HEK293 (cell line): Measurements from ENCODE around the gene APOB.

Experiments used
- CTCF ChIA-PET: fragments of 350-600 bp; formaldehyde crosslinking; extraction: SDS; loops from one replicate; lab custom pipeline; 2021; ENCODE audit warnings: antibody characterized with exemption; lab: Yijun Ruan, JAX
- POLR2A ChIA-PET: fragments of 300-600 bp; formaldehyde crosslinking; extraction: SDS; loops from one replicate; lab custom pipeline; 2020; ENCODE audit warnings: antibody characterized with exemption, inconsistent platforms; lab: Yijun Ruan, JAX
- H3K27ac ChIP-seq: fragments of 200-500 bp; sonication (Bioruptor generic); 2 replicates; pipeline ENCODE4 v1.5.1; 2014; ENCODE audit warnings: low read depth, low read length, control low read depth, inconsistent platforms; ENCODE audit errors: extremely low read depth
- H3K36me3 ChIP-seq, 2 experiments: fragments of 200-500 bp in 1 of 2; sonication (Bioruptor generic) in 1 of 2; 1 replicate in 1 of 2; 2 replicates in 1 of 2; pipeline ENCODE4 v1.5.1; 2014 to 2017; ENCODE audit warnings: inconsistent platforms in 2 of 2, low read length in 2 of 2; ENCODE audit not compliant: control insufficient read depth in 2 of 2, insufficient read depth in 1 of 2
- H3K4me1 ChIP-seq: fragments of 200-500 bp; sonication (Bioruptor generic); 2 replicates; pipeline ENCODE4 v1.5.1; 2014; ENCODE audit warnings: mild to moderate bottlenecking, low read length, inconsistent platforms; ENCODE audit not compliant: control insufficient read depth, insufficient read depth
- H3K4me3 ChIP-seq: 2 replicates; pipeline ENCODE4 v1.5.1; 2011; ENCODE audit warnings: low read depth, mild to moderate bottlenecking, control low read depth, low read length, moderate library complexity
- H3K9me3 ChIP-seq: fragments of 200-500 bp; sonication (Bioruptor generic); 2 replicates; pipeline ENCODE4 v1.5.1; 2014; ENCODE audit warnings: low read depth, low read length, inconsistent platforms; ENCODE audit not compliant: control insufficient read depth, insufficient read depth
- ATF2 ChIP-seq: fragments of 450-650 bp; formaldehyde crosslinking; IDR thresholded peaks from 2 replicates; pipeline ENCODE4 v1.5.1; 2016; ENCODE audit warnings: missing biosample characterization, missing genetic modification characterization, low read depth
- GLI4 ChIP-seq: fragments of 450-650 bp; formaldehyde crosslinking; IDR thresholded peaks from 2 replicates; pipeline ENCODE4 v1.5.1; 2016; ENCODE audit warnings: missing biosample characterization, missing genetic modification characterization
- KLF9 ChIP-seq: fragments of 450-650 bp; formaldehyde crosslinking; IDR thresholded peaks from 2 replicates; pipeline ENCODE4 v1.5.1; 2016; ENCODE audit warnings: missing biosample characterization, missing genetic modification characterization, low read depth
- MEIS1 ChIP-seq: sonication (generic); formaldehyde crosslinking; IDR thresholded peaks from 2 replicates; pipeline ENCODE4 v1.8.1; 2022; ENCODE audit warnings: missing genetic modification reagents, mild to moderate bottlenecking, borderline replicate concordance
- MZF1 ChIP-seq: fragments of 450-650 bp; formaldehyde crosslinking; IDR thresholded peaks from 2 replicates; pipeline ENCODE4 v1.5.1; 2017; ENCODE audit warnings: missing biosample characterization, missing genetic modification characterization, borderline replicate concordance
- OSR2 ChIP-seq: fragments of 450-650 bp; formaldehyde crosslinking; IDR thresholded peaks from 2 replicates; pipeline ENCODE4 v1.5.1; 2016; ENCODE audit warnings: missing biosample characterization, missing genetic modification characterization
- PRDM10 ChIP-seq: fragments of 450-650 bp; formaldehyde crosslinking; IDR thresholded peaks from 2 replicates; pipeline ENCODE4 v1.5.1; 2016; ENCODE audit warnings: missing biosample characterization, missing genetic modification characterization
- ZBTB8A ChIP-seq: fragments of 450-650 bp; formaldehyde crosslinking; IDR thresholded peaks from 2 replicates; pipeline ENCODE4 v1.5.1; 2016; ENCODE audit warnings: missing biosample characterization, missing genetic modification characterization
- ZEB2 ChIP-seq: fragments of 450-650 bp; formaldehyde crosslinking; IDR thresholded peaks from 2 replicates; pipeline ENCODE4 v1.5.1; 2016; ENCODE audit warnings: missing biosample characterization, missing genetic modification characterization
- ZNF133 ChIP-seq: fragments of 450-650 bp; formaldehyde crosslinking; IDR thresholded peaks from 2 replicates; pipeline ENCODE4 v1.5.1; 2016; ENCODE audit warnings: missing biosample characterization, missing genetic modification characterization
- ZNF157 ChIP-seq: fragments of 450-650 bp; formaldehyde crosslinking; IDR thresholded peaks from 2 replicates; pipeline ENCODE4 v1.5.1; 2016; ENCODE audit warnings: missing biosample characterization, missing genetic modification characterization
- ZNF169 ChIP-seq: fragments of 450-650 bp; formaldehyde crosslinking; IDR thresholded peaks from 2 replicates; pipeline ENCODE4 v1.5.1; 2016; ENCODE audit warnings: missing biosample characterization, missing genetic modification characterization
- ZNF280C ChIP-seq: fragments of 450-650 bp; formaldehyde crosslinking; IDR thresholded peaks from 2 replicates; pipeline ENCODE4 v1.5.1; 2016; ENCODE audit warnings: missing biosample characterization, missing genetic modification characterization
- ZNF624 ChIP-seq: fragments of 450-650 bp; formaldehyde crosslinking; IDR thresholded peaks from 2 replicates; pipeline ENCODE4 v1.5.1; 2017; ENCODE audit warnings: missing biosample characterization, missing genetic modification characterization
- ZNF645 ChIP-seq: fragments of 450-650 bp; formaldehyde crosslinking; IDR thresholded peaks from 2 replicates; pipeline ENCODE4; 2016; ENCODE audit warnings: missing biosample characterization, missing genetic modification characterization
- ZNF654 ChIP-seq: fragments of 450-650 bp; formaldehyde crosslinking; IDR thresholded peaks from 2 replicates; pipeline ENCODE4 v1.5.1; 2016; ENCODE audit warnings: low read depth, missing biosample characterization, missing genetic modification characterization
- ZSCAN30 ChIP-seq: fragments of 450-650 bp; IDR thresholded peaks from 2 replicates; pipeline ENCODE4 v1.5.1; 2018; ENCODE audit warnings: missing biosample characterization, mild to moderate bottlenecking, missing genetic modification characterization, moderate library complexity
- TF ChIP-seq, protein P1 (sequence below): fragments of 450-650 bp; formaldehyde crosslinking; IDR thresholded peaks from 2 replicates; pipeline ENCODE4 v1.5.1; 2016; ENCODE audit warnings: missing biosample characterization, missing genetic modification characterization
- TF ChIP-seq, protein P2 (sequence below): fragments of 450-650 bp; formaldehyde crosslinking; IDR thresholded peaks from 2 replicates; pipeline ENCODE4 v1.5.1; 2016; ENCODE audit warnings: missing biosample characterization, missing genetic modification characterization

The APOB gene

GRCh38 chr2:21046506-21046905, 2.6 kb upstream of the APOB start:
- TF ChIP-seq KLF9 (no peak), ZBTB8A (tag by site-specific recombination) (no peak), ZEB2 (tag by site-specific recombination) (no peak), ZNF280C (tag by site-specific recombination) (no peak)
- TF ChIP-seq, protein P1, sequence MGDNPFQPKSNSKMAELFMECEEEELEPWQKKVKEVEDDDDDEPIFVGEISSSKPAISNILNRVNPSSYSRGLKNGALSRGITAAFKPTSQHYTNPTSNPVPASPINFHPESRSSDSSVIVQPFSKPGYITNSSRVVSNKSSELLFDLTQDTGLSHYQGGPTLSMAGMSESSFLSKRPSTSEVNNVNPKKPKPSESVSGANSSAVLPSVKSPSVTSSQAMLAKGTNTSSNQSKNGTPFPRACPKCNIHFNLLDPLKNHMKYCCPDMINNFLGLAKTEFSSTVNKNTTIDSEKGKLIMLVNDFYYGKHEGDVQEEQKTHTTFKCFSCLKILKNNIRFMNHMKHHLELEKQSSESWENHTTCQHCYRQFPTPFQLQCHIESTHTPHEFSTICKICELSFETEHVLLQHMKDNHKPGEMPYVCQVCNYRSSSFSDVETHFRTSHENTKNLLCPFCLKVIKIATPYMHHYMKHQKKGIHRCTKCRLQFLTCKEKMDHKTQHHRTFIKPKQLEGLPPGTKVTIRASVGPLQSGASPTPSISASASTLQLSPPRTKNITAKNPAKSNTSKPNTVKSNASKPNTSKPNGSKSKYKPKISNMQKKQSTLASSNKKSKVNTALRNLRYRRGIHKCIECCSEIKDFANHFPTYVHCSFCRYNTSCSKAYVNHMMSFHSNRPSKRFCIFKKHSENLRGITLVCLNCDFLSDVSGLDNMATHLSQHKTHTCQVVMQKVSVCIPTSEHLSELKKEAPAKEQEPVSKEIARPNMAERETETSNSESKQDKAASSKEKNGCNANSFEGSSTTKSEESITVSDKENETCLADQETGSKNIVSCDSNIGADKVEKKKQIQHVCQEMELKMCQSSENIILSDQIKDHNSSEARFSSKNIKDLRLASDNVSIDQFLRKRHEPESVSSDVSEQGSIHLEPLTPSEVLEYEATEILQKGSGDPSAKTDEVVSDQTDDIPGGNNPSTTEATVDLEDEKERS (tag by site-specific recombination) = no peak
- H3K9me3 ChIP-seq = no peaks in the 10 kb centered on the region
- H3K27ac ChIP-seq = no peak overlapping the region
- POLR2A ChIA-PET = no interaction called here
- H3K4me3 ChIP-seq = no peak overlapping the region
- CTCF ChIA-PET = interaction anchor here (0.7 to 2.3 kb wide), 7 partner anchors 8 to 885 kb away, joined by 3 to 6 read pairs (median 3); no protein-coding TSS in a partner anchor
- H3K36me3 ChIP-seq = no peaks in the 10 kb centered on the region
- no peaks in the 10 kb centered on the region for H3K4me1 ChIP-seq

GRCh38 chr2:21044694-21045371, 960 bp upstream of the APOB start:
- no peaks in the 10 kb centered on the region for H3K9me3 ChIP-seq
- CTCF ChIA-PET = interaction anchor here (0.7 to 2.3 kb wide), 5 partner anchors 11 to 1685 kb away, joined by 3 to 8 read pairs (median 3); no protein-coding TSS in a partner anchor
- no peak overlapping the region for H3K27ac ChIP-seq
- POLR2A ChIA-PET = no interaction called here
- H3K4me1 ChIP-seq = no peaks in the 10 kb centered on the region
- H3K36me3 ChIP-seq = no peaks in the 10 kb centered on the region
- H3K4me3 ChIP-seq = no peak overlapping the region
- TF ChIP-seq ZNF645 (tag by site-specific recombination) = no peak
- TF ChIP-seq, protein P2, sequence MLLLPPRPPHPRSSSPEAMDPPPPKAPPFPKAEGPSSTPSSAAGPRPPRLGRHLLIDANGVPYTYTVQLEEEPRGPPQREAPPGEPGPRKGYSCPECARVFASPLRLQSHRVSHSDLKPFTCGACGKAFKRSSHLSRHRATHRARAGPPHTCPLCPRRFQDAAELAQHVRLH (tag by site-specific recombination) = no peak
- TF ChIP-seq MEIS1 (CRISPR knock-in tag) = no peak
- TF ChIP-seq ZNF654 (tag by site-specific recombination) = no peak
- TF ChIP-seq ZNF169 (tag by site-specific recombination) = no peak
- no peak for TF ChIP-seq ATF2 (tag by site-specific recombination)
- TF ChIP-seq OSR2 (tag by site-specific recombination) = no peak
- TF ChIP-seq PRDM10 = no peak
- no peak for TF ChIP-seq MZF1
- no peak for TF ChIP-seq ZNF624
- TF ChIP-seq GLI4 (tag by site-specific recombination) = no peak
- TF ChIP-seq ZSCAN30 (tag by site-specific recombination) = no peak
- TF ChIP-seq ZNF157 (tag by site-specific recombination) = no peak
- no peak for TF ChIP-seq ZNF133
